WTC11 (cell line): ENCODE data around the gene ZNF35. TPM values are rescaled to one million over a fixed set of nuclear protein-coding genes. Genes with fewer than 3 reads are reported as not detected.

Experiments
- ATAC-seq: fragments of 200-7000 bp; cut with Tn5 transposase; 2 replicates; pipeline ENCODE4 v1.10.0; 2021; ENCODE audit warnings: mild to moderate bottlenecking, moderate library complexity
- CTCF ChIA-PET: fragments of 300-600 bp; sonication (Branson Sonifier 250); formaldehyde crosslinking; loops from one replicate; lab custom pipeline; 2021; ENCODE audit warnings: antibody characterized with exemption; lab: Charles Lee
- POLR2A ChIA-PET: fragments of 350-600 bp; sonication (Branson Sonifier 250); formaldehyde crosslinking; loops from one replicate; lab custom pipeline; 2021; ENCODE audit warnings: antibody characterized with exemption; lab: Charles Lee
- DNase-seq: peaks from one replicate; pipeline ENCODE4 v3.0.0; 2021; ENCODE audit warnings: low spot score
- H3K27ac Mint-ChIP-seq: 2 replicates; pipeline ENCODE4 v1.8.0; 2021; ENCODE audit warnings: mixed read lengths
- H3K27me3 Mint-ChIP-seq: 2 replicates; pipeline ENCODE4 v1.8.0; 2021; ENCODE audit warnings: low read depth, mild to moderate bottlenecking, moderate library complexity, mixed read lengths
- H3K36me3 Mint-ChIP-seq: 2 replicates; pipeline ENCODE4 v1.8.0; 2021; ENCODE audit warnings: mixed read lengths
- H3K4me1 Mint-ChIP-seq: 2 replicates; pipeline ENCODE4 v1.8.0; 2022; ENCODE audit warnings: mixed read lengths
- H3K4me3 Mint-ChIP-seq: 2 replicates; pipeline ENCODE4 v1.8.0; 2021; ENCODE audit warnings: mild to moderate bottlenecking, moderate library complexity, mixed read lengths
- H3K9me3 Mint-ChIP-seq: 2 replicates; pipeline ENCODE4 v1.8.0; 2021; ENCODE audit warnings: mixed read lengths
- CBFB ChIP-seq: sonication (generic); formaldehyde crosslinking; IDR thresholded peaks from 2 replicates; pipeline ENCODE4 v1.8.1; 2022; ENCODE audit warnings: mild to moderate bottlenecking, low read depth, missing genetic modification reagents
- CTCF ChIP-seq: fragments of 200-600 bp; IDR thresholded peaks from 2 replicates; pipeline ENCODE4 v1.8.0; 2022; ENCODE audit warnings: antibody characterized with exemption
- ETV6 ChIP-seq: sonication (generic); formaldehyde crosslinking; IDR thresholded peaks from 2 replicates; pipeline ENCODE4 v1.8.1; 2022; ENCODE audit warnings: mild to moderate bottlenecking, missing genetic modification reagents
- FOXJ3 ChIP-seq: sonication (generic); formaldehyde crosslinking; IDR thresholded peaks from 2 replicates; pipeline ENCODE4 v1.9.0; 2021; ENCODE audit warnings: missing genetic modification reagents, mild to moderate bottlenecking, borderline replicate concordance
- FOXP1 ChIP-seq: sonication (generic); formaldehyde crosslinking; IDR thresholded peaks from 2 replicates; pipeline ENCODE4 v1.8.0; 2022; ENCODE audit warnings: missing genetic modification reagents, mild to moderate bottlenecking, moderate library complexity, borderline replicate concordance
- IRF1 ChIP-seq: sonication (generic); formaldehyde crosslinking; IDR thresholded peaks from 2 replicates; pipeline ENCODE4 v1.8.0; 2023; ENCODE audit warnings: missing genetic modification reagents
- JUN ChIP-seq: sonication (generic); formaldehyde crosslinking; IDR thresholded peaks from 2 replicates; pipeline ENCODE4 v1.8.0; 2023; ENCODE audit warnings: mild to moderate bottlenecking, missing genetic modification reagents
- PREB ChIP-seq: sonication (generic); formaldehyde crosslinking; IDR thresholded peaks from 2 replicates; pipeline ENCODE4 v1.8.1; 2022; ENCODE audit warnings: mild to moderate bottlenecking, missing genetic modification reagents, moderate library complexity, borderline replicate concordance
- RELA ChIP-seq: sonication (generic); formaldehyde crosslinking; IDR thresholded peaks from 2 replicates; pipeline ENCODE4 v1.8.1; 2022; ENCODE audit warnings: missing genetic modification reagents, mild to moderate bottlenecking, borderline replicate concordance
- SMAD3 ChIP-seq: sonication (generic); formaldehyde crosslinking; IDR thresholded peaks from 2 replicates; pipeline ENCODE4 v1.8.0; 2022; ENCODE audit warnings: missing genetic modification reagents, mild to moderate bottlenecking, borderline replicate concordance
- SOX15 ChIP-seq: fragments of 250-450 bp; sonication (Bioruptor Pico); IDR thresholded peaks from 2 replicates; pipeline ENCODE4 v1.9.0; 2021; ENCODE audit warnings: mild to moderate bottlenecking
- TEAD4 ChIP-seq: sonication (generic); formaldehyde crosslinking; IDR thresholded peaks from 2 replicates; pipeline ENCODE4 v1.8.0; 2022; ENCODE audit warnings: mild to moderate bottlenecking, missing genetic modification reagents
- USF2 ChIP-seq: sonication (generic); formaldehyde crosslinking; IDR thresholded peaks from 2 replicates; pipeline ENCODE4 v1.8.1; 2023; ENCODE audit warnings: mild to moderate bottlenecking, missing genetic modification reagents, moderate library complexity
- ZMAT4 ChIP-seq: fragments of 250-450 bp; sonication (Bioruptor Pico); IDR thresholded peaks from 2 replicates; pipeline ENCODE4 v1.9.0; 2021; ENCODE audit warnings: mild to moderate bottlenecking
- ZNF138 ChIP-seq: sonication (generic); formaldehyde crosslinking; conservative IDR thresholded peaks from 2 replicates; pipeline ENCODE4 v1.8.1; 2022; ENCODE audit warnings: mild to moderate bottlenecking, moderate library complexity, missing genetic modification reagents
- ZNF416 ChIP-seq: fragments of 250-450 bp; sonication (Bioruptor Pico); IDR thresholded peaks from 2 replicates; pipeline ENCODE4 v1.9.0; 2021; ENCODE audit warnings: mild to moderate bottlenecking, inconsistent platforms
- total RNA-seq: library from RNA; stranded (reverse); gene quantifications from 3 replicates; pipeline ENCODE4 v1.2.3, GENCODE V29; 2021
- TF ChIP-seq, protein P1 (sequence below): sonication (generic); formaldehyde crosslinking; IDR thresholded peaks from 2 replicates; pipeline ENCODE4 v1.8.1; 2023; ENCODE audit warnings: mild to moderate bottlenecking, missing genetic modification reagents
- TF ChIP-seq, protein P2 (sequence below): sonication (generic); formaldehyde crosslinking; IDR thresholded peaks from 2 replicates; pipeline ENCODE4 v1.8.1; 2022; ENCODE audit warnings: missing genetic modification reagents, borderline replicate concordance
- TF ChIP-seq, protein P3 (sequence below): fragments of 250-450 bp; sonication (Bioruptor Pico); IDR thresholded peaks from 2 replicates; pipeline ENCODE4 v2.1.2; 2022; ENCODE audit warnings: mild to moderate bottlenecking, moderate library complexity

Gene ZNF35
- total RNA-seq, 1 experiment from 2014 or later: 17.2 TPM

GRCh38 chr3:44665173-44665572 is 16.6 kb downstream of the ZNF35 start (continued):
- no peak for TF ChIP-seq PREB
- no peak for TF ChIP-seq SMAD3 (CRISPR knock-in tag)
- TF ChIP-seq FOXJ3 (CRISPR knock-in tag): no peak
- TF ChIP-seq, protein P1, sequence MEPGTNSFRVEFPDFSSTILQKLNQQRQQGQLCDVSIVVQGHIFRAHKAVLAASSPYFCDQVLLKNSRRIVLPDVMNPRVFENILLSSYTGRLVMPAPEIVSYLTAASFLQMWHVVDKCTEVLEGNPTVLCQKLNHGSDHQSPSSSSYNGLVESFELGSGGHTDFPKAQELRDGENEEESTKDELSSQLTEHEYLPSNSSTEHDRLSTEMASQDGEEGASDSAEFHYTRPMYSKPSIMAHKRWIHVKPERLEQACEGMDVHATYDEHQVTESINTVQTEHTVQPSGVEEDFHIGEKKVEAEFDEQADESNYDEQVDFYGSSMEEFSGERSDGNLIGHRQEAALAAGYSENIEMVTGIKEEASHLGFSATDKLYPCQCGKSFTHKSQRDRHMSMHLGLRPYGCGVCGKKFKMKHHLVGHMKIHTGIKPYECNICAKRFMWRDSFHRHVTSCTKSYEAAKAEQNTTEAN (CRISPR knock-in tag): no peak
- no peak for TF ChIP-seq TEAD4
- TF ChIP-seq, all 79 proteins: peak for 0

GRCh38 chr3:44666346-44666745 is 17.8 kb downstream of the ZNF35 start:
- no peak for TF ChIP-seq CBFB (CRISPR knock-in tag)
- TF ChIP-seq, protein P2, sequence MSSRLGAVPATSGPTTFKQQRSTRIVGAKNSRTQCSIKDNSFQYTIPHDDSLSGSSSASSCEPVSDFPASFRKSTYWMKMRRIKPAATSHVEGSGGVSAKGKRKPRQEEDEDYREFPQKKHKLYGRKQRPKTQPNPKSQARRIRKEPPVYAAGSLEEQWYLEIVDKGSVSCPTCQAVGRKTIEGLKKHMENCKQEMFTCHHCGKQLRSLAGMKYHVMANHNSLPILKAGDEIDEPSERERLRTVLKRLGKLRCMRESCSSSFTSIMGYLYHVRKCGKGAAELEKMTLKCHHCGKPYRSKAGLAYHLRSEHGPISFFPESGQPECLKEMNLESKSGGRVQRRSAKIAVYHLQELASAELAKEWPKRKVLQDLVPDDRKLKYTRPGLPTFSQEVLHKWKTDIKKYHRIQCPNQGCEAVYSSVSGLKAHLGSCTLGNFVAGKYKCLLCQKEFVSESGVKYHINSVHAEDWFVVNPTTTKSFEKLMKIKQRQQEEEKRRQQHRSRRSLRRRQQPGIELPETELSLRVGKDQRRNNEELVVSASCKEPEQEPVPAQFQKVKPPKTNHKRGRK (CRISPR knock-in tag): no peak
- TF ChIP-seq FOXP1: no peak
- no peak for TF ChIP-seq RELA
- TF ChIP-seq USF2: no peak
- TF ChIP-seq, protein P1 (CRISPR knock-in tag): no peak
- TF ChIP-seq ZMAT4 (CRISPR knock-in tag): no peak
- TF ChIP-seq ZNF138 (CRISPR knock-in tag): no peak
- TF ChIP-seq, protein P3, sequence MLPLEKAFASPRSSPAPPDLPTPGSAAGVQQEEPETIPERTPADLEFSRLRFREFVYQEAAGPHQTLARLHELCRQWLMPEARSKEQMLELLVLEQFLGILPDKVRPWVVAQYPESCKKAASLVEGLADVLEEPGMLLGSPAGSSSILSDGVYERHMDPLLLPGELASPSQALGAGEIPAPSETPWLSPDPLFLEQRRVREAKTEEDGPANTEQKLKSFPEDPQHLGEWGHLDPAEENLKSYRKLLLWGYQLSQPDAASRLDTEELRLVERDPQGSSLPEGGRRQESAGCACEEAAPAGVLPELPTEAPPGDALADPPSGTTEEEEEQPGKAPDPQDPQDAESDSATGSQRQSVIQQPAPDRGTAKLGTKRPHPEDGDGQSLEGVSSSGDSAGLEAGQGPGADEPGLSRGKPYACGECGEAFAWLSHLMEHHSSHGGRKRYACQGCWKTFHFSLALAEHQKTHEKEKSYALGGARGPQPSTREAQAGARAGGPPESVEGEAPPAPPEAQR (CRISPR knock-in tag): no peak
- no peak for TF ChIP-seq SOX15
- no peak for TF ChIP-seq IRF1
- TF ChIP-seq CTCF: no peak
- TF ChIP-seq JUN (CRISPR knock-in tag): no peak
- TF ChIP-seq ETV6 (CRISPR knock-in tag): no peak
- no peak for TF ChIP-seq ZNF416 (CRISPR knock-in tag)
- TF ChIP-seq, all 79 proteins: peak for 0
- DNase-seq: no peak
- POLR2A ChIA-PET: no interaction called here
- Mint-ChIP-seq H3K4me1 (no peaks in the 10 kb centered on the region), H3K4me3 (no peak overlapping the region), H3K36me3 (peaks cover 7% of the 10 kb centered on the region), H3K9me3 (peaks cover 7% of the 10 kb centered on the region), H3K27ac (no peak overlapping the region), H3K27me3 (no peaks in the 10 kb centered on the region)
- CTCF ChIA-PET: no interaction called here
- no peak for ATAC-seq
